Measurements from ENCODE around the gene QTRT2.

QTRT2 gene

GRCh38 chr3:114056130-114057010 lies at the start of gene QTRT2, which contains the start of gene CCDC191:
Gene QTRT2, plus strand, starts transcription at chr3:114056737. Its CDS starts 8,521 bp downstream, at chr3:114065258.
Gene CCDC191, minus strand, starts transcription at chr3:114056526. Its CDS starts 60 bp downstream, at chr3:114056466.
- no peak for TF ChIP-seq CTCF (IDR thresholded peaks at IDR 0.05; ENCODE audit: control insufficient read depth, insufficient read depth, low read depth, low read length, missing control alignments)
- peak; percentile 97 for DNase-seq (ENCODE audit: low read depth)
- peak within 1 kb of the TSS; percentile 96 for H3K4me3 ChIP-seq (ENCODE audit: control insufficient read depth, low read depth, low read length)

GRCh38 chr3:114011059-114011797 lies 45.3 kb upstream of the QTRT2 start:
- no peak for DNase-seq (ENCODE audit: low read depth)
- no peak for TF ChIP-seq CTCF (IDR thresholded peaks at IDR 0.05; ENCODE audit: control insufficient read depth, insufficient read depth, low read depth, low read length, missing control alignments)
- no peak overlapping the region for H3K4me3 ChIP-seq (ENCODE audit: control insufficient read depth, low read depth, low read length)

GRCh38 chr3:114014211-114014610 lies 42.3 kb upstream of the QTRT2 start:
- no peak overlapping the region for H3K4me3 ChIP-seq (ENCODE audit: control insufficient read depth, low read depth, low read length)
- DNase-seq (ENCODE audit: low read depth): no peak
- no peak for TF ChIP-seq CTCF (IDR thresholded peaks at IDR 0.05; ENCODE audit: control insufficient read depth, insufficient read depth, low read depth, low read length, missing control alignments)

GRCh38 chr3:114019486-114019885 lies 37.1 kb upstream of the QTRT2 start:
- no peak for DNase-seq (ENCODE audit: low read depth)
- TF ChIP-seq CTCF (IDR thresholded peaks at IDR 0.05; ENCODE audit: control insufficient read depth, insufficient read depth, low read depth, low read length, missing control alignments): no peak

GRCh38 chr3:114020907-114021306 lies 35.6 kb upstream of the QTRT2 start:
- TF ChIP-seq CTCF (IDR thresholded peaks at IDR 0.05; ENCODE audit: control insufficient read depth, insufficient read depth, low read depth, low read length, missing control alignments): no peak
- no peak overlapping the region for H3K4me3 ChIP-seq (ENCODE audit: control insufficient read depth, low read depth, low read length)
- no peak for DNase-seq (ENCODE audit: low read depth)

More at GRCh38 chr3:114019486-114019885, 37.1 kb upstream of the QTRT2 start:
- H3K4me3 ChIP-seq (ENCODE audit: control insufficient read depth, low read depth, low read length): no peak overlapping the region

- H3K4me3 ChIP-seq (ENCODE audit: control insufficient read depth, low read depth, low read length): no peak overlapping the region
- no peak for TF ChIP-seq CTCF (IDR thresholded peaks at IDR 0.05; ENCODE audit: control insufficient read depth, insufficient read depth, low read depth, low read length, missing control alignments)
- DNase-seq (ENCODE audit: low read depth): no peak
Measured at GRCh38 chr3:114022145-114022802, 34.3 kb upstream of the QTRT2 start.
